Stimulated activated CD8-positive, alpha-beta memory T cell treated with anti-CD3 and anti-CD28 coated beads, Interleukin-15, amount 100 ng/mL, for 4 hours (primary cell): ENCODE results near the gene ZBTB46.

ENCODE experiments used
- DNase-seq, 2 donors: peaks; one replicate each; pipeline ENCODE4 v3.0.0-alpha.2; 2020; ENCODE audit warnings: low read depth in 2 of 2

ZBTB46 gene

DNA sequence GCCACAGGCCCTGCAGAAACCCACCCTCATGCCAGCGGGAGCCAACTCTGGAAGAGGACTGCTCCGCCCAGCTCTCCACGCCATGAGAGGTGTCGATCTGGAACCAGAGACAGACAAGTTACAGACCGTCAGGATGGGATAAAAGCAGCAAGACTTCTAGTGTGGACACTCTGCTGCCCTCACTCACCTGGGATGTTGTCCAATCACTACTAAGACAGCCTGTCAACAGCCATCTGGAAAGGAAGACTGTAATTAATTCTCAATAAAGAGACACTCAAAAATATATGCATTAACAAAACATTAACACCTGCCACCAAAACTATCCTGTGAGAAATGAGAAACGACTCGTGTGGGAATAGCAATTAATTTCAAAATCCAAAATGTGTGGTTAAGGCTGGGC lies 63.2 kb downstream of the ZBTB46 start:
- DNase-seq = no peak

DNA sequence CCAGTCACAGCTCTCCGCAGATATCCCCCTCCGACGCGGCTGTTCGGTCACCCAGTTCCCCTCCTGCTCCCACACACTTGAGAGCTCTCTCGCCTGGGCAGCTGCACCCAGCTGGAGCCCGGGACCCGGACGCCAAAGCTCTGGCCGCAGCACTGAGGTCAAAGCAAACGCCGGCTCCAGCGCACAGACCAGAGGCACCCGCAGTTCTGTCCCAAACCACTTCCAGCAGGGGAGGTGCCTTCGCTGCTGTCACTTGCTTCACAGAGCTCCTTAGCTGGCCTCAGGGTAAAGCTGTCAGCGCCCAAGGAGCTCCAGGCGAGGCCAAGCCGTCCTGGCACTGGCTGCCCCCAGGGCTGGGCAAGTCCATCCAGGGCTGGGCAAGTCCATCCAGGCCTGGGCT lies 63.6 kb downstream of the ZBTB46 start:
- no peak for DNase-seq

DNA sequence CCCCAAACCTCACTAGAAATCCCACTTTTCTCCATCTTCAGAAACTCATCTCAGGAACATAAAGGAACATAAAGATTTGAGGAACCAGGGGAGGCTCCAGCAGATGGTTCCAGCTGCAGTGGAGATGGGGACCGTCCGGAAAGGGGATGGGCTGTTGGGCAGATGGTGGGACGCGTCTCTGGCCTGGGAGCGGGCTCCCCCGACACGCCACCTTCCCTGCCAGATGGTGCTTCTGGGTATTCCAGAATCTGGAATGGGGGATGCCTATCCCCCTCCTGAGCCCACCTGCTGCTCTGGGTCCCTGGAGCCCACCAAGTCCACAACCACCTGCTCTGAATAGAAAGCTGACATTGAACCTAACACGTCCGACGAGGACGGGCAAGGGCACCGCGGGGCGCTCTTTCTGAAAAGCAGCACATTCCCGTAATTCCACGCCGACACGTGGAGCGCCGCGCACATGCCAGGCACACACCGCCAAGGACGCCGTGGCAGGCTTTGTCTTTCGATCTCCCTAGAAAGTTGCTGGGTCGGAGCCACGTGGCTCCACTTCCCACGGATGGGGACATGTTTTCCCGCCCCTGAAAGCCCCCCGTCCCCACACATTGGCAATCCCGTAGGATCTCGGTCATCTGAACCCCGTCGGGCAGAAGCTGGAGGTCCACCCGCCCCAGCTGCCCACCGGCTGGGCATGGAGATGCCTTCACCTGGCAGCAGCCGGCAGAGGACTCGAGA lies 64.2 kb downstream of the ZBTB46 start:
- DNase-seq = no peak

DNA sequence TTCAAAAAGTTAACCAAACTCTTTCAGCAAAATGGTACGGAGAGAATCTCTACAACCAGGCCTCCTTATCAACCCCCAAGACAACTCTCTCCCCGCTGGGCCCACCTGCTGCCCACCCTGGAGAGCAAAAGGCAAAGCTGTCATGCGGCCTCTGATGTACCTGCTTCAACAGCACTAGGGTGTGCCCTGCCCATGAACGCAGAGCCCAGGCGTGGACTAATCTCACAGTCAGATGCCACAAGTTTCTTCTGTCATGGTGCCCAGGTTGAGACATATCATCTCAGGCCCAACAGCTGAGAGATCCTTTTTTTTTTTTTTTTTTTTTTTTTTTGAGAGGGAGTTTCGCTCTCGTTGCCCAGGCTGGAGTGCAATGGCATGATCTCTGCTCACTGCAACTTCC lies 65.2 kb downstream of the ZBTB46 start:
- DNase-seq = no peak

DNA sequence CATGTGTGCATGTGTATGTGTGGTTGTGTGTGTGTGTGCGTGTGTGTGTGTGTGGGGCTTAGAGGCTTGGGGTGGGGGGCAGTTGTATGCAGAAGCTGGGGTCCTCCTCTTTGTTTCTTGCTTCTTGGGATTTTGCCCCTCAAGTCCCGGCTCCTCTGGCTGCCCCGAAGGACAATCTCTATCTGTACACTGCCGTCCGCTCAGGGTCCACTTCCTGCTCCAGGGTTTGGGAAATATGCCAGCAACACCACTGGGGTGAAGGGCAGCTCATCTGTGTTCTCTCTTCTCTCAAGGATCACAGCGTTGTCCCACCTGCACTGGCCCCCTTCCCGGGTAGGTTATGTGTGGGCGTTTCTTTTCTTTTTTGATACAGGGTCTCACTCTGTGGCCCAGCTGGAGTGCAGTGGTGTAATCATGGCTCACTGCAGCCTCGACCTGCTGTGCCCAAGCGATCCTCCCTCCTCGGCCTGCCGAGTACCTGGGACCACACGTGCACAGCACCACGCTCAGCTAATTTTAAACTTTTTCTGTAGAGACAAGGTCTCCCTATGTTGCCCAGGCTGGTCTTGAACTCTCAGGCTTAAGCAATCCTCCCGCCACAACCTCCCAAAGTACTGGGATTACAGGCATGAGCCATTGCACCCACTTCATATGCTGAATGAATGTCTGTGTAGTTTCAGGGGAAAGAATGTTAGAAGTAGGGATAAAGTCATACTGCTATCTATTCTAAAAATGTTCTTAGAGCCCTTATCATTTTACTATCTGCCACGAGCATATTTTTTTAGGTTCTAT lies 65.8 kb downstream of the ZBTB46 start:
- no peak for DNase-seq

DNA sequence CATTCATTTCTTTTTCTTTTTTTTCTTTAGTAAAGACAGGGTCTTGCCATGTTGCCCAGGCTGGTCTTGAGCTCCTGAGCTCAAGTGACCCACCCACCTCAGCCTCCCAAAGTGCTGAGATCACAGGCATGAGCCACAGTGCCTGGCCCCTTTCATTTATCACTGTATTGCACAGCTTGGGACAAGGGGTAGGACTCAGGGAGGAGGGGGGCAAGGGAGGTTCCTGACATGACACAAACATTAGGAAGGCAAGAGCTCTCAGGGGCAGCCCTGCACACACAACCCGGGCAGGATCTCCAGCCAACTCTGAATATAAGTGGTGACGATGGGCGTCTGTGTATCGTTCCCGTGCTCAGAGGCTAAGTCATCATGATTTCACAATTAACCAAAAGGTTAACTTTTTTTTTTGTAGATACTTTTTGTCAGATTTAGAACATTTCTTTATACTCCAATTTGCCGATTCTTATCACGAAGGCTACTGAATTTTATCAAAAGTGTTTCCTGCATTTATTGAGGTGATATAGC lies 71.6 kb downstream of the ZBTB46 start:
- DNase-seq = no peak

DNA sequence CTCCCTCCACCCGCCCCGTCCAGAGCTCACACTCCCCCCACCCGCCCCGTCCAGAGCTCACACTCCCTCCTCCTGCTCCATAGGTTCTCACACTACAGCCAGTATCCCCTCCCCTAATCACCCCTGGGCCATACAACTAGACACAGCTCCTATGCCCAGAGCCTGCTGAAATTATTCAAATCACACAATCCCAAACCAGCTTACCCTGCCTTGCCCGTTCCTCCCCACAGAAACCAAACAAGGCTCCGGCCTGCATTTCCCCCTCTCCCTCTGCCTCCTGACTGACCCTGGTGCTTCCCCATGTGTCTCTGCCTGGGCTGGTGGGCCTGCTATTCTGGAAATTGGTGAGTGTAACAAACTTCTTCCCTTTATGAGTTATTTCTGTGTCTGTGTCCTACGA lies 72.9 kb downstream of the ZBTB46 start:
- no peak for DNase-seq

DNA sequence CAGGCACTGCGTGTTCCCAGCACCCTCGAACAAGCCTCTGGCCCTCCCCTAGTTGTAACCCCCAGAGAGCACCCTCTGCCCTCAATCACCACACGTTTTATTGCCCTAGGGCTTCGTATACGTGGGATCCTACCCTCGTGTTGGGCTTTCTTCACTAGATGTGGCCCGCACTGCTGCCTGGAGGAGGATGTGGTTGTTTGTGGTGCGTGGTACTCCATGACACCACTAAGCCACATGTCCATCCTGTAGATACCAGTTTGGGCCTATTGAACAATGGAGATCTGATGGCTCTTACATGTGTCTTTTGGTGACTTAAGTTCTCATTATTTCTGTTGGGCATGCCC lies 74.4 kb downstream of the ZBTB46 start:
- no peak for DNase-seq

DNA sequence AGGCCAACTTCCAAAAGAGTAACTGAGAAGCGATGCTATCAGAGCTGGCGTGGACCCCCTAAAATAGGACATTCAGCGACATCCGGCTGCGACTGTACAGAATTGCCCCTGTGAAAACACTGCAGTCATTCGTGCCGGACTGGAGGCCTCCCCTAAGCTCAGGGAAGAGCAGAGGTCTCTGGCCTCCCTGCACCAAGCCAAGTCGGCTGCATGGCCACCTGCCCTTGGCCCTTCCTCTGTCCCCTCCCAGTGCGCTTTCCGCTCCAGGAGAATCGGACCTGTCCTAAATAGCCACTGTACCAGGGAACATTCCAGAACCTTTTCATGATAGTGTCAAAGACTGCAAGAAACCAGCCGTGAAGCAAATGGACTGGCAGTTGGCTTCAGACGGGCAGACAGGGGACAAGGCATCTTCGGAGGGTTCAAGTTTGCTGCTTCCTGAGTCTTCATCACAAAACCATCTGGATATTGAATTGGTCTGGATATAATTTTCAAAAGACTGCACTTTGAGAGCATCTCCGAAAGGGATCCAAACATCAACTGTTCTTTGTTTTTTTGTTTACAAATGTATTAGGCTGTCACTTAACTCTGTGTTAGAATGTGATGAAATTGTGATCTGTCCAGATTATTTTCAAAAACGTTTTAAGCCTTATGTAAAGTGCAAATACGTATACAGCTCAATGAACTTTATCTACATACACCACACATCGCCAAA lies 75.0 kb downstream of the ZBTB46 start:
- no peak for DNase-seq

DNA sequence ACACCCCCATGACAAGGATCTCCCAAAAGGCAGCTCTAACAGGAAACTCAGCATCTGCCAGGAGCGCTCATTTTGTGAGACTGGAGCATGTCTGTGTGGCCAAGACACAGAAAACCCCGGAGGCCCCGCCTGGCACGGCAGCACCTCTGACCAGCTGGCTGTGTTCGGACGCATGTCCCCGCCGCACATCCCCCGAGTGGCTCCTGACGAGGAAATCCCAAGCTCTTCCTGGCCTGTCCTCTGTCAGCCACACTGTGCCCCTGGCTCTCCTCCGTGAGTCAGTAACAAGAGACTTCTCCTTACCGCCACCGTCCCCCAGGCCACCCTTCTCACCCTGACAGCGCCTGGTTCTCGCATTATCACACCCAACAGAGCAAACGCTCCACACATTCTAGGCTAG lies 77.1 kb downstream of the ZBTB46 start:
- DNase-seq = no peak

DNA sequence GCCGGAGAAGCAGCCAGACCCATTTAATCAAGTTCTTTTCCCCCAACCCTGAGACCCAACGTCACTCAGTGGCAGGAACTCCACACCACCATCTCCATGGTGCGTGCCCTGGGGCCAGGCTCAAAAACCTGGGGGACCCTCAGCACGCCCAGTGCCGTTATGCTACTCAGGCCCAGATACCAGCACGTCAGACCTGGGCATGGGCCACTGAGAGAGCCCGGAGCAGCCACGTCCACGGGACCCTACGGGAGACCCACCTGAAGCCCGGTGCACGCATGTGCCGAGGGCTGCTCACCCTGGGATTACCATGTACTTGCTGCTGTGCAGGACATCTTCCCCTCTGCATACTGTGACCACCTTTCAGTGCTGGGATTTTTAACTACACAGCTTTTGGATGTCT lies 77.7 kb downstream of the ZBTB46 start:
- no peak for DNase-seq

DNA sequence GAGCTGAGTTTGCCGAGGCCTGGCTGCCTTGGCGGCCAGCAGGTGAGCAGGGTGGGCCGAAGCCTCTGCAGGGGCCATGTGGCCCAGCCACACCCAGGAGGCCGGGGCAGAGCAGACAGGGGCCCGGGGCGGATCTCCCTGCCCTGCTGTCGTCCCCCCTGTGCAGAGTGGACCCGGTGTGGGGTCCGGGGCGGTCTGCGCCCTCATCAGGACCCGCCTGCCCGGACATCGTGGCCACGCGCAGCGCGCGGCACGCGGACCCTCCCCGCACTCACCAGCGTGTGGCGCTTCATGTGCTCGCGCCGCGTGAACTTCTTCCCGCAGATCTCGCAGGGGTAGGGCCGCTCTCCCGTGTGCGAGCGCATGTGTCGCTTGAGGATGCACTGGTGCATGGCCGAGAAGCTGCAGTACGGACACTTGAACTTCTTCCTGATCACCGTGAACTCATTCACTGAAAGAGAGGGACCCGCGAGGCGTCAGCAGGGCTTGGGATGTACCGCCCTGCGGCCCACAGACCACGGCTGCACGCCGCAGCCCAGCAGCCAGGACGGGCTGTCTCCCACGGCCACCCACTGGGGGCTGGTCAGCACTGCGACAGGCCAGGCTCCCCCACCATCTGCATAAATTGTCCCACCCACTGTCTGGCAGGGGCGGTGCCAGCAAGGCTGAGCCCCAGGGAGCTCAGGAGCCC lies 78.5 kb downstream of the ZBTB46 start:
- DNase-seq = no peak

DNA sequence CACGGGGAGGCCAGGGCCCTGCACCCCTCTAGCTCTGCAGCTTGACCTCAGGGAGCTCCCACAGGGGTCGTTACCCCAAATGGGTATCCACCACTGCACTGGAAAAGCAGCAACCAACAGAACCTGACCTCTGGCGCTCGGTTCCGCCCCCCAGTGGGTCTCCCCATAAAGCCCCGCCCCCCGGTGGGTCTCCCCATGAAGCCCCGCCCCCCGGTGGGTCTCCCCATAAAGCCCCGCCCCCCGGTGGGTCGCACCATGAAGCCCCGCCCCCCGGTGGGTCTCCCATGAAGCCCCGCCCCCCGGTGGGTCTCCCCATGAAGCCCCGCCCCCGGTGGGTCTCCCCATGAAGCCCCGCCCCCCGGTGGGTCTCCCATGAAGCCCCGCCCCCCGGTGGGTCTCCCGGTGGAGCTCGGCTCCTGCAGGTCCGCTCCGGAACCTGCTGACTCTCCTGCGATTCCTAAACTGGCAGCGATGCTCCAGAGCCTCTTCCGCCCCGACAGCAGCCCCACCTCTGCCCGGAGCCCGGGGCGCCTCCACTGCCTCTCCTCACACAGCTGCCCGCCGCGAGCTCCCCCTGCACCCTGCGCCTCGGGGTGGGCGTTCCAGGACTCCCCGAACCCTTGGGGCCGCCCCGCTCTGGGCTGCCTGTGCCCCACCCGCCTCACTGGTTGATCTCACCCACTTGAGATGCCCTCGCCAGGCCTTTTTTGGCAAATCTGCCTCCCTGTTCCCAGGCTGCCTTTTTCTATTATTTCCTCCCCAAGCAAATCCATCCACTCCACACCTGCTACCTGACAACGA lies 79.4 kb downstream of the ZBTB46 start:
- DNase-seq = no peak

DNA sequence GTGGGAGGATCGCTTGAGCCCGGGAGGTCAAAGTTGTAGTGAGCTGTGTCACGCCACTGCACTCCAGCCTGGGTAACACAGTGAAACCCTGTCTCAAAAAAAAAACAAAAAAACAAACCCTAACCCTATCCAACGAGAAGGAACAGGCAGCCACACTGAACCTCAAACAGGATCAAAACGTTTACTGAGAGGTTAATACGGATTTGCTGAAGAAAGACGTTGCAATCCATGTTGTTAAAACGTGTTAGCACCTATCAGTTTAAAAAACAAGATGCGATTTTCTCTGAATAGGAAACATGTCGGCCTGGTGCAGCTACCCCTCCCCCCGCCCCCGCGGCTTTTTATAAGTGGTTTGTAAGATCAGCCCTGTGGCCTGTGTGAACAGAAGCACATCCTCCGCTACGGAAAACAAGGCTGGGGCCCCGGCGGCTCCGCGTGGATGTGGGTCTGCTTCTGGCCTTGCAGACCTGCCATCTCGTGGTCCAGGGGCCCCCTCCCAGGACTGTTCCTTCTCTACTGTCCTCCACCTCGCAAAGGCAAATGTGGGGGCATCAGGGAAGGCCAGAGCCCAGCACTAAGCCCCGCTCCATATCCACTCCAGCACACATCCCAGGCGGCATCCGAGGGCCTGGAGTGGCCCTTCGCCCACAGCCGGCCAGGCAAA lies 80.1 kb downstream of the ZBTB46 start:
- no peak for DNase-seq

DNA sequence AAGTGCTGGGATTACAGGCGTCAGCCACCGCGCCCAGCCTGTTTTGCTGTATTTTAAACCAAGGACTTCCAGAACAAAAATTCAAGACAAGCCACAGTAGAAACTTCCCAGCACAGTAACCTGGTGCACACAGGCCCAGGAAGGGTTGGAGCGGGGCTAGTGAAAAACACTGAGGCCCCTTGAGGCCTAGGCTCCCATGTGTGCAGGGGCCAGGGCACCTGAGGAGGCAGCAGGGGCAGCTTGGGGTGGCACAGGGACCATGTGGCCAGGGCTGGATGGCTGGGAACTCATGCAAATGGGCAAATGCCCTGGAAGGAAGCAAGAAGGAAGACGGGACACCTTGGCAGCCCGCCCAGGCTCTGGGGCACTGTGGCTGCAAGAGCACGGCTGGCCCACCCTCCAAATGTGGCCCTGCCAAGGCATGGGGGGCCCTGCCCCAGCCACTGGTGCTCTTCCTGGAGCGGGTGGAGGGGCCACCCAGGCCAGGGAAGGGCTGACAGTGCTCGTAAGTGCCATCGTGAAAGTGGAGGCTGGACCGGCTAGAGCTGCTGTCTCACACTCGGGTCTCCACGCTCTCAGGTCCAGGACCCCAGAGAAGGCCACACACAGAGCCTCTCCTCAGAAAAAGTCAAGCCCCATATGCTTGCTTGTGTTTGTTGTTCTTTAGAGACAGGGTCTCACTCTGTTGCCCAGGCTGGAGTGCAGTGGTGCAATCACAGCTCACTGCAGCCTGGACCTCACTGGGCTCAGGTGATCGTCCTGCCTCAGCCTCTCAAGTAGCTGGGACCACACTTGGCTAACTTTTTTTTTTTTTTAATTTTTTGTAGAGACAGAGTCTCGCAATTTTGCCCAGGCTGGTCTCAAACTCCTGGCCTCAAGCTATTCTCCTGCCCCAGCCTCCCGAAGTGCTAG lies 81.2 kb downstream of the ZBTB46 start:
- no peak for DNase-seq

DNA sequence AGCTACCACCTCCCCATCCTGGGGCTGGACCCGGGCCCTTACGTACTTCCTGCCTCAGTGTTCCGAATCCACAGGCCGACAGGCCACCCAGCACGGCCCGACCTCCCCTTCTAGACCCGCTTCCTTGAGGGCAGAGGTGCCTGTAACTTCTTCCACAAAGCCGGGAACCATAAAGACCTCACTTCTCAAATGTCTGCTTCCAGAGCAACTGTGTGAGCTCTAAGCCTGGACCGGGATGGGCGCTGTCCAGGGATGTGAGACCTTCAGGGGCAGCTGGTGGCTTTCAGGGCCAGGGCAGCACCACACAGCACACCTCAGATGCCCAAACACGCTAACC lies 82.2 kb downstream of the ZBTB46 start:
- no peak for DNase-seq

DNA sequence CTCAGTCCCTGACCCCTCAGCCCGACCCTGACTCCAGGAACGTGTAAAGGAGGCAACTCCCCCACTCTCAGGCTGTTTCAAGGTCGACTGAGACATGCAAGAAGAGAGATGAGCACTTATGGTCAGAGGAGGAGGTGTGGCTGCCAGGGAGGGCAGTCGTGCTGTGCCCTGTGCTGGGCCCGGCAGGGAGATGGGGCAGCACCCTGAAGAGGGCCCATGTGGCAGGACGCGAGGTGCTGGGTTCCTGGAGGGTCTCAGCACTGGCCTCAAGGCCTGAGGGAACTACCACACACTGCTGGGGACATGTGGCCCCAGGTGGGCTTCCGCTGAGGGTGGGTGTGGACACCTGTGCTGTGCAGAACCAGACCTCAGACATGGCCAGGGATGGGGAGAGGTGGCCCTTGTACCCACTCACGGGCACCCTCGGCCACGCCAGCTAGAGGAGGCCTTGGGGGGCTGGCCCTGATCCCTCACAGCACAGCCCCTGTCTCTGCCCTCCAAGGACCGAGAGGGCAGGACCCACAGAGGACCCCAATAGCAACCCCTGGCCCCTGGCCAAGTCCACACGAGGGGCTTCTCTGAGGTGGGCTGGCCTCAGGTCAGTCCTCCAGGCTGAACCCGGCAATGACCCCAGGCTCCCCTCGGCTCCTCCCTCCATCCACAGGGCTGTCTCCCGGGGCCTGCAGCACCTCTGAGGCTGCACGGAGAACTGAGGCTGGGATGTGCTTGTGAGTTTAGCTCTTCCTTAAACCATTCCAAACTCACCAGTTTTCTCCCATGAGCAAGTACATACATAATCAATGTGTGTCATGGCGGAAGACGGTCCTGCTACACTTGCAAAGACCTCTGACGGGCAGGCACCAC lies 82.8 kb downstream of the ZBTB46 start:
- no peak for DNase-seq

DNA sequence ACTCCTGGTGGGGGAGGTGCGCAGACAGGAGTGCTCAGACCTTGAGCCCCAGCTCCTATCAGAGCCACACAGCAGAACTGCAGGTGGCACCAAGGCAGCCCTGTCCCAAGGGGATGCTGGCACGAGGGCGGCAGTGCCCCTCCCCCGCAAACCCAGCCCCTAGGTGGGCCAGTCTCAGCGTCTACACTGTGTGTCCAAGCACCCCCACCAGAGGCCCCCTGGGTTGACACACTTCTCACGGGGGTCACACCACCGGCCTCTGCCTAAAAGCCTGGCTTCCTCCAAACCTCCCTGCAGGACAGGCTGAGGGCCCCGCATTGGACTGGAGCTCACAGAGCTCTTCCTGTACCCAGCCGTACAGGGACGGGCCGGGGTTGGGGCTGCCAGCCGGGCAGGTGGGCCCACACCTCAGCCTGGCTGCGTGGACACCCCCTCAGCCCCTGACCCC lies 83.4 kb downstream of the ZBTB46 start:
- no peak for DNase-seq
